Activated gamma-delta T cell (primary cell): ENCODE results near the gene TNFSF11.
"Not testable (repeated sequence)": the region's sequence is repeated elsewhere in the genome, so short reads cannot be mapped to it uniquely, and the experiment has no call there.

ENCODE experiments used
- DNase-seq: peaks from one replicate; lab custom pipeline; 2025; lab: John Stamatoyannopoulos, UW
- total RNA-seq, 2 donors: gene quantifications; one replicate each; lab custom pipeline; 2026; lab: John Stamatoyannopoulos, UW

The TNFSF11 gene, protein sequence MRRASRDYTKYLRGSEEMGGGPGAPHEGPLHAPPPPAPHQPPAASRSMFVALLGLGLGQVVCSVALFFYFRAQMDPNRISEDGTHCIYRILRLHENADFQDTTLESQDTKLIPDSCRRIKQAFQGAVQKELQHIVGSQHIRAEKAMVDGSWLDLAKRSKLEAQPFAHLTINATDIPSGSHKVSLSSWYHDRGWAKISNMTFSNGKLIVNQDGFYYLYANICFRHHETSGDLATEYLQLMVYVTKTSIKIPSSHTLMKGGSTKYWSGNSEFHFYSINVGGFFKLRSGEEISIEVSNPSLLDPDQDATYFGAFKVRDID
- total RNA-seq = 0.46 to 1.0 reads per million in 2 donors

DNA sequence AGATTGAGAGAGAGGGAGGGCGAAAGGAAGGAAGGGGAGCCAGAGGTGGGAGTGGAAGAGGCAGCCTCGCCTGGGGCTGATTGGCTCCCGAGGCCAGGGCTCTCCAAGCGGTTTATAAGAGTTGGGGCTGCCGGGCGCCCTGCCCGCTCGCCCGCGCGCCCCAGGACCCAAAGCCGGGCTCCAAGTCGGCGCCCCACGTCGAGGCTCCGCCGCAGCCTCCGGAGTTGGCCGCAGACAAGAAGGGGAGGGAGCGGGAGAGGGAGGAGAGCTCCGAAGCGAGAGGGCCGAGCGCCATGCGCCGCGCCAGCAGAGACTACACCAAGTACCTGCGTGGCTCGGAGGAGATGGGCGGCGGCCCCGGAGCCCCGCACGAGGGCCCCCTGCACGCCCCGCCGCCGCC, at the start of gene TNFSF11:
Gene TNFSF11 (plus strand): TSS at position 142 of the 400 bp plus-strand sequence. CDS start 152 bp downstream, at position 294.
- no peak for DNase-seq

DNA sequence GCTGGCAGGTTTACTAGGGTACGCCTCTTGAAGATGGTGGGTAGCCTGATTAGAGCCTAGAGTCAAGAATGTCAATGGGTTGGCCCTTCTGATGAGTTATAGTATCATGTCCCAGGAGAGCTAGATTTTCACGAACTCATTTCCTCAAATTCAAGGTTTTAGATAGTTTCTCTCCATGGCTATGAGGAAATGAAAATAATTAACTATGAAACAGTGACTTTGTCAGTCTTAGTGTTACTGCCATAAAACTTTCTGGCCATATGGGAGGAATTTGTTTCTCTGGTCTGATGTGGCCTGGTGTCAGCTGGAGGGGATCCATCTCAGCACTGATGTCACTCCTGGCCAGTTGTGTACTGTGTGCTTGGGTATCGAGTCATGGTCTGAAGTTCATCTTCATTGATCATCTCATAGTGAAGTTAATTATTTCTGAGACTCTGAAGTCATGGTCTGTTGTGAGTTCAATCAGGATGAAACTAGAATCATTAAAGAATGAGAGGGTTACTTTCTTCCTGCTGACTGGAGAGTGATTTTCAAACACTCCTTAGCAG, 49.4 kb upstream of the TNFSF11 start:
- no peak for DNase-seq

DNA sequence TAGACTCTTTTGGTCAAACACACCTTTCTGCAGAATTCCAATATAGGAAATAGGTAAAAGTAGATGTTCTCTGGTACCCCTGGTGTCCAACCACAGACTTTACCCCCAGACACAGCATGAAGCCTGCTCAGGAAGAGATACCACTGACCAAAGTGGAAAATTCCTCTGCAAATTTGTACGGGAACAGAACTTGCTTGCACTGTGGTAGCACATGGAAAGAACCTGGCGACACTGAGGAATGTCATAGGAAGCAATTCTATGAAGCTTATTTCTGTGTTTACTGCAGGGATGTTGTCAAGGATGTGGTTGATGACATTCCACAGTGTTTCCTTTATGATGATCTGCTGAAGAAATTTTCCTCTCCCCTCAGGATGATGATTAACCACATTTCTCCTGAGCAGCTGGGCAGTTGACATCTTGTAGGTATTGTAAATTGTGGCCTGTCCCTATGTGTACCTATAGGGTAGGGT, 48.9 kb upstream of the TNFSF11 start:
- no peak for DNase-seq

DNA sequence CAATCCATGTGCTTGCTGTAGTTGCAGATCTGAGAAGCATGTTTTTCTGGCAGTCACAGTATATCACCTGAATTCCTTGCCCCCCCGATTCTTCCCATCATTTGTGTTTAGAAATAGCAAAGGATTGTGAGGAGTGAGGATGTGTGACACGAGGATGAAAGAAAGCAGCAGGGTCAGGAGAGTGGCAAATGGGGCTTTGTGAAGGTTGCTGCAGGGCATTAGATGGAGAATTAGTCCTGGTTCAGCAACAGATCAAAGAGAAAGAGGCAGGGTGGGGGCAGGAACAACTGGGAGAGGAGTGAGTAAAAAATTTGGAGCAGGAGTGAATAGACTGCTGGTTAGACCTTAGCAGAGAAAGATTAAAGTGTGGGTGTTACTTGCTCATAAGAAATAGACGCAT, 47.7 kb upstream of the TNFSF11 start:
- DNase-seq = no peak

DNA sequence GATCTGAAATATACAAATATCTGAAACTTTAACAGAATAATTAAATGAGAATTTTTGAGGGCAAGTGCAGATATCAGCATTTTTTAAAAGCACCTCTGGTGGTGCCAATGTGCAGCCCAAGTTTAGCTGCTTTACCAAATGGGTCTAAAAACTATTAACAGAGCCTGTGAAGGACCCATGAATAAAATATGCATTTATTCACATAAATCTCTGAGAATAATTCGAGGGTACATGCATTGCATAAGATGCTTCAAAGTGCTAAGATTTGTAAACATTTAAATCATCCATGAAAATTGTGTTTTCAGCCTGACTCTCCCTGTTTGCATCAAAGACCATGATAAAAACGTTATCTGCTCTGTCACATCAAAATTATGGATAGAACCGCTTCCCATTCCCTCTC, 47.1 kb upstream of the TNFSF11 start:
- no peak for DNase-seq

DNA sequence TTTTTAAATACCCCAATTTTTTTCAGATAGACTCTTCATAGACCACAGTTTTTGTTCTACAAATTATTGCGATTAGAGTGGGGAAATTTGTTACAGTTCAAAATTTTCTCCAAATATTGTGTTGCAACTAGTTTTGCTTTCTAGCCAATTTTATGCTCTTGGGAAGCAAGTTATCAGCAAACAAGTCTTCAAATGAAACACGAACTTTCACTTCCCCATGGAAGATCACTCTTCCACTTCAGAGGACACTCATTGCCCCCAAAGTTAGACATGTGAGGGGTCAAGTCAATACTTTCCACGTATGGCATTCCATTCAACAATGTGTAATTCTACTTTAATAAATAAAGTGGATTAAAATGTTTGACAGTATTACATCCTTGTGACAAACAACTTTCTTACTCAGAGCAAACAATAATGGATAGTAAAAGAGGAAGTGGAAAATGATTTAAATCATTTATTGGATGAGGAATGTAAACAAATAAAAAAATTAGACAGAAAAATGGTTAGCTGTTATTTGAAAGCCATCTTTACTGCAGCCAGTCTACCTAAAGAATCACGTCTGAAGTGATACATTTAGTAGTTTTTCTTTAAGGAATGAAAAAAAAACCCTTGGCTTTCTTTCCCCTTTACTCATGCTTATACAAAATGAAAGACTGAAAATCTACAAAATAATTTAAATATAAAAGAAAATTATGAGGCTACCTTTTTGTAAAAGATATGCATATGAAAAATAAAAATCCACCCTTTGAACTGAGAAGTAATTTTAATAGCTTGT, 41.2 kb upstream of the TNFSF11 start:
- DNase-seq = no peak

DNA sequence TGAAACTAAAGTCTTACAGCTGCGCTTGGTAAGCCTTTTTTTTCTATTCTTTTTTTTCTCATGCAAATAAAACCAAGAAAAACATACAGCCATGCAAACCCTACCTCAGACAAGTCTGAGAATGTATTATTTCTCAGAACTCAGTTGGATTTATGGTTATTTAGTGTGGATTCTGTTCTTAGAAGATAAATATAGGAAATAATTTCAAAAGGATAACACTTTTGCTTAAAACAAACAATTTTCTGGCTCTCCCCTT, 40.7 kb upstream of the TNFSF11 start:
- DNase-seq = no peak

DNA sequence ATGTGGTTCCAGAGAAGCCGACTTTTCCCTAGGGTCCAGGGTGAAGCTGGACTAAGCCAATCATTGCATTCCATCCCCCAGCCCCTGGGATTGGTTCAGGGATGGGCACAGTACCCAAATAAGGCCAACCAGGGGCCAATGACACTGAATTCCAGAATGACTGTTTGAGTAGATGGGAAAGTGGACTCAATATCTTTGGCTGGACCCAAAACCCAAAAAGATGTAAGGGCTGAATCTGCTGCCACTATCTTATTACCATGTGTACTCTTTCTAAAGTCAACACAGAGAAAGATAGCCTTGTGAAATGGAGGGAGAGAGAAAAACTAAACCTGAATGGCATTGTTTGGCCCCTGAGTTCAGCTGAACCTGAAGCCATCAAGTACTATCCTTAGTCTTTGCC, 39.2 kb upstream of the TNFSF11 start:
- DNase-seq = no peak

DNA sequence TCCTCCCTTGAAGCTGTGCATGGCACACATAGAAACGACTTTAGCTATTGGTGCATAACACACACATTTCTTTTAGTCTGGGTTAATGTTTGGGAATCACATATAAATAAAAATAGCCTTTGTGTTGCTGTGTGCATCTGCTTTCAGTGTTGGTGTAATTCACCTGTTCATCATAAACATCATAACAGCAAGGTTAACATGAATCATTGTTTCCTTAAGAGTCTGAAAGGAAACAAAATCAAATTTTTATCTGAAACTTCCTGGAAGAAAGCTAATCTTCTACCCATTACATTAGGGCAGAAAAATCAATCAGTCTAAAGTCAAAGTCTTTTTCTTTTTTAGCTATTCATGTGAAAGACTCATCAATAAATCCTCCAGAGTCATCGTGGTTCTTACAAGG, 35.0 kb upstream of the TNFSF11 start:
- DNase-seq = no peak

DNA sequence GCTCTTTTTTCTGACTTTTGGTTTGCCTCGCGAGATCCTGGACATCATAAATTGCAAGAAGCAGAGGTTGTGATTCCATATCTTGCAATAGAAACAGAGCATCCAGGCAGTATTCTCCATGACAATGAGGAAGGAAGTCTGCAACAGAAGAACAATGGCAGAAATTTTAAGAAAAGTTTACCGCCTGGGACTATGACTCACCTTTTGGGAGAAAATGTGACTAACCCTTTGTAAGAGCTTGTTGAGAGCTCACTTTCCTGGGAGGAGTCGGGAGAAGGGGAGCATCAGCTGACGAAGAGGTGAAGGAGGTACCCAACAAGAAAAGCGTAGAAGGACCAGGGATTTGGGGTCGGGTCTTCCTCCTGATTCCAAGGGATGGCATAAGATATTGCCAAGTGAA, 34.3 kb upstream of the TNFSF11 start:
- DNase-seq = no peak

DNA sequence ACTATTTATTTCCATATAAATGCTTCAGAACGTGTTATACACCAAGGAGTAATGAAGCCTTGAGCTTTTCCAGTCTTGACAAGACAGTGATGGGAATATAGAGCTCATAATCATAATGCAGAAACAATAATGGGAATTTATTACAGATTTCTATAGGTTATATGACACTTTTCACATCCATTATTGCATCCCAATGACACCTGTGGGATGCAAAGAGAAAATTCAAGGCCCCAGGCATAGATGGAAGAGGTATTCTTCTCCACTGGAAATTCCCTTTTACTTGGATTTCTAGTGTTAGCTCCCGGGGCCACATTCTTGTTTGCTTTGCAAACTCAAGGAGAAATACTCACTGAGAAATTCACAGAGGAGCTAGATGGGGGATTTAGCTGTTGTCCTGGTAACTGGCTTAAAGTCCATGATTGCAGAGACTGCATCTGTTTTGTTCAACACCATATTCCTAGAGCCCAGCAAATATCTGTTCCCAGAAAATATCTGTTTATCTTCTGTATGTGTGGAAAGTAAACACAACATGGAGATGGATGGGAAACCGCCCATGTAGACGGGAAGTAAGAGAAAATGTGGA, 30.6 kb upstream of the TNFSF11 start:
- DNase-seq = no peak

DNA sequence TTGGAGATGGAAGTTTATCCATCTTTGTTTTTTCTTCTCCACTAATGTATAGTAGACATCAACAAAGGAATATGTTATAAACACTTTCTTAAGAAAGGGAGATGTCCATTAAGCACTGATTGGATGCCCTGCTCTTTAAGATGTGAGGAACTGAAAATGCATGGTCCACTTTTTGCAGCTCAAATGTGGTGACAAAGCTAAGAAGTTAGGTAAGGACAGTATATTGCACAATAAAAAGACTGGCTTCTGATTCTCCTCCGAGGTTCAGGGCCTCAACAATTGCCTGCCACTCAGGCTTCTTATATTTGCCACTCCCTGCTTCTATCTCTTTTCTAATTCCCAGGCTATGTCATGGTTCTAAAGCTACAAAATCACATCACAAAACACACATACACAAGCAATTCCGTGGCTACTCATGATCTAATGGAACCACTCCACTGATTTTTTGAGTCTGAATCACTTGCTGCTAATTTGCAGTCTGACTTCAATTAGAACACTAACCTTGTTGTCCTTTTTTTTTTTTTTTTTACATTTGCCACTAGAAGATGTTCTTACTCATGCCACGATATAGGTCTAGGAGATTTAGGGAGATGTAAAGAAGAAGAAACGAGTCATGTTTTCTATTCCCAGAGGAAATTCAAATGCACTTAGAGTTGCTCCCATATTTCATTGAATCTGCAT, 29.6 kb upstream of the TNFSF11 start:
- DNase-seq = no peak

DNA sequence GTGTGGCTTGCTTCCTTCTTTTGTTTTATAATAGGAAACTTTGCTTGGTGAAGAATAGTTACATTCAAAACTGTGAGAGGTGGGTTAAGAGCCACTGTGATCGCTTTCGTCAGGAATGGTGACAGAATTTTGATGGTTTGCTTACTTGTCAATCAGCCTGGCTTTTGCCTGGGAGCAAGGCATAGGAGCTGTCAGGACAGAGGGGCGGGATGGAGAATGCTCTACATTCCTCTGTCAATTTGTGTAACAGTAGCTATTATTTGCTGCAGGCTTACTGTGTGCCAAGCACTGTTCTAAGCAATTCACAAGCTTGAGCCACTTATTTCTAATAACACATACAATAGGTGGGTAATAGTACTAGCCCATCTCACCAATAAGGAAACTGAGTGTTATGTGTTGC, 28.1 kb upstream of the TNFSF11 start:
- no peak for DNase-seq

DNA sequence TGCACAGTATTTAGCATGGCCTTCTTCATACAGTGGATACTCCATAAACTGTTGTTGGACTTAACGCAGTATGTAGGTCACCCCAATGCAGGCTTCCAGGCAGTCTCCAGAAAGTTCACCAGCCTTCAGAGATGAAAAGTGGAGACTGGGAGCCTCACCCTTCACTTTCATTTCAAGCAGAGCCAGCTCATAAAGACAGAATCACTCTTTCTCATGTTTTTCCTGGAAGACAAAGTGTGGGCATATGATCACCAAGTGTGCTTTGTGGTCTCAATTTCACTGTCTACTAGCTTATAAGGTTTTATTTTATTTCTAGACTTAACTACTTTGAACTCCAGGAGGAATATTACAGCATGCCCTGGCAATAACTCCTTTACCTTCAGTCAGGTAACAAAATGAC, 26.3 kb upstream of the TNFSF11 start:
- DNase-seq = no peak

DNA sequence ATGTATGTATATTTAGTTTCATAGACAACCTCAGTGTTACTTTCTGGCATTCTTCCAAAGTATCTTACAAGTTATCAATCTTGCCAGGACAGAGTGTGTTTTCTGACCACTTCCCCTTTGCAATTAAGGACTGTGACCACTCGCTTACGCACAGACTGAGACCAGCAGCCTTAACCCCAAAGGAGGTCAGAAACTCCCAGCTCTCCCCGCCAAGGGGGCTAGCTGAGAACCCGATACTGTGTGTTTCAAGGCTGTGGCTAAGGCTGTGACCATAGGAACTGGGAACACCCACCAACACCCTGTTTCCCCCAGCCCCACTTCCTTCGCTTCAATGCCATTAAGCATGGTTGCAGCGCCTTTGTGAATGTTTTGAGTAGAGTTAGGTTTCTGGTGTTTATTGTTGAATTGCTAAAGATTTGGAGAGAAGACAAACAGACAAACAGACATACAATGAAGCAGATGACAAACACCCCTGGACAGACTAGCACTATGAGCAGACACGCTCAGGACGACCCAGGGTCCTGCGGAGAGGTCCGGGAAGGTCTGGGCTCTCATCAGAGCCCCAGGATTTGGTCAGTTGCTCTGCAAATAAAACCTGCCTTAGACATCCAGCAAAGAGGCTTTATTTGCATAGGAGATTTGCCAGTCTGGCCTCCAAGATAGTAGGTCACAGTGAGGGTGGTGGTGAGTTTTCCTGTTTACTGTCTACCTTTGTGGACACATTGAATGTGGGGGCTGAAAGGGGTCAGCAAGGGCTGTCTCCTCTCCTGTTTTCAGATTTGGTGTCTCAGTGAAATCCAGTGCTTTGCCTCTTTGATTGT, 25.0 kb upstream of the TNFSF11 start:
- no peak for DNase-seq

DNA sequence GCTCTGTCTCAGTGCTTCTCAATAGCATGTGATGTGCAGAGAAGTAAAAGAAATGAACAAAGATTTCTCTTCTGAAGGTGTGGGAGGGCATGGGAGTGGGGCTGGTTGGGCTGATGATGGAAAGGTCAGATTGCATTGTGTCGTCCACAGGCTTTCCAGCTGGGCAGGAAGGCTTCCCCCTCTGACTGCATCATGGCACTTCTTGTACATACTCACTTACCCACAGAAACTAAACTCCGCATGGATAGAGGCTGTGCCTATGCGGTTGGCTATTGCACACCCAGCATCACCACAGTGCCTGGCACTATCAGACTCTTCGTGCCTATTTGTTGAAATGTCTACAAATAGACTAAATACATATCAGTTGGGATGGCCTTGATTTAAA, 24.4 kb upstream of the TNFSF11 start:
- DNase-seq = no peak

DNA sequence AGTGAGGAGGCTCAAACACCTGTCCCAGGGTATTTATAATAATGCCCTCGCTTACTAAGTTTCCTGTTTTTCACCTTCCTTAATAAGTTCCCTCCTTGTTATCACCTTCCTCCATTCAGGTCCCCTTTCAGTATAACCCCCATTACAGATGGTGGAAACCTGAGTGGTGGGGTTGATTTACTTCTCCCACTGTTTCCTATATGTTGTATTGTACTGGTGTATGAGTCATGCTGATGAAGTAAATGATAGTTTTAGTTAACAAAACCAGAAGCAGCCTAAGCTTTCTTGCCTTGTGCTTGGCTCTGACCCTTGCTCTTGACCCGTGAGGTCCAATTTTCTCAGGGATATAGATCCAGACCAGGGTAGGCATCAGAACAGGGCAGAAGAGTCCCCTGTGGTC, 22.3 kb upstream of the TNFSF11 start:
- DNase-seq = no peak

DNA sequence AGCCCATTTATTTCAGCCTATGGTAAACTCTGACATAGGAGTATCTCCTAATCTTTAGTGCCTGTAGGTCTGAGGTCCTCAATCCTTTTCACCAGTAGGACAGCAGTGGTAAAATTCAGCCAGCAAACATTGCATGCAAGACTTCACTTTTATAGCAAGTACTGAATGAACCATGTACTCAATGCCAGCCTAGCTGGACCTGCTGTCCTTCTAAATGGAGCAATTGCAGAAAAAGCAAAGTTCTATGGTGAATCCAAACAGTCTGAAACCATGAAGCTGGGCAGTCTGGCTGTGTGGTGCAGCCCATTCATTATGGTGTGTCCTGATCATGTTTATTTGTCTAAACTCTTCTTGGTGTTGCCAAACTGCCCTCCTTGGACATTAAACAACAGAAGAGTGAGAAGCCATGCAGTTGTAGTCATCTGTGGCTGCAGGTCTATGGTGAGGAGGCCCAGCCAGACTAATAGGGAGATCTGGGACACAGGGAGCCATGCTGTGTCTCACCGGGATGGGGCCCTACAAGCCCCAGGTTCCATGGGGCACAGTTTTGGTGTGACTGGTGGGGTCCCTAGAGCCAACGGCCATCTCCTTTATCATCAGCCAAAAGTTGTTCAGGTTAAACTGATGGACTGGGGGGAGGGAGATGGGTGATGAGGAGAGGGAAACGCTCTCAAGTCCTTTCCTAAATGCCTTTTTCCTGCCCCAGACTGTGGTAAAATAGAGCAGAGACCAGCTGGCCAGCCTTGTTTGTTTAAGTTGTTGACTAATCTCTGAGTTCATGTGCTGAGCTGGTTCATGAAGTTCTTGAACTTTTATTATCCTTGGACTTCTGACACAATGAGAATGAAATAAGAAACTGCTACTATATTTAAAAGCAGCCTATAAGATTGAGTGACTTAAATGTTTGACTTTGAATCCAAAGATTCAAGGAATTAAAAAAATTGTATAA, 20.6 kb upstream of the TNFSF11 start:
- no peak for DNase-seq

DNA sequence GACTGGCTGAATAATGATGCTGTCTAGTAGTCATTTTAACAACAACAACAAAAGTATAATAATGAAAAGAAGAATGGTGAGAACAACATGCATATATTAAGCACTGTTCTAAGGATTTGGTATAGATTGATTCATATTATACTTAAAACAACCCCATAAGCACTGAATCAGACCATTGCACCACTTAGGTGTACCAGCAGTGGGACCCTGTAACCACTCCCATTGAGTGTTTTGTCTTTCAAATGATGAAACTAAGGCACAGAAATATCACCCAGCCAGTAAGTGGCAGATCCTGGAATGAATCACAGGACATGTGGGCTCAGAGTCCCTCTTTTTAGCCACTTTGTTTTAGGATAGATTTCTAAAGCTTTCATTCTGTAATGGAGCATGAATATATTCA, 14.9 kb upstream of the TNFSF11 start:
- no peak for DNase-seq

DNA sequence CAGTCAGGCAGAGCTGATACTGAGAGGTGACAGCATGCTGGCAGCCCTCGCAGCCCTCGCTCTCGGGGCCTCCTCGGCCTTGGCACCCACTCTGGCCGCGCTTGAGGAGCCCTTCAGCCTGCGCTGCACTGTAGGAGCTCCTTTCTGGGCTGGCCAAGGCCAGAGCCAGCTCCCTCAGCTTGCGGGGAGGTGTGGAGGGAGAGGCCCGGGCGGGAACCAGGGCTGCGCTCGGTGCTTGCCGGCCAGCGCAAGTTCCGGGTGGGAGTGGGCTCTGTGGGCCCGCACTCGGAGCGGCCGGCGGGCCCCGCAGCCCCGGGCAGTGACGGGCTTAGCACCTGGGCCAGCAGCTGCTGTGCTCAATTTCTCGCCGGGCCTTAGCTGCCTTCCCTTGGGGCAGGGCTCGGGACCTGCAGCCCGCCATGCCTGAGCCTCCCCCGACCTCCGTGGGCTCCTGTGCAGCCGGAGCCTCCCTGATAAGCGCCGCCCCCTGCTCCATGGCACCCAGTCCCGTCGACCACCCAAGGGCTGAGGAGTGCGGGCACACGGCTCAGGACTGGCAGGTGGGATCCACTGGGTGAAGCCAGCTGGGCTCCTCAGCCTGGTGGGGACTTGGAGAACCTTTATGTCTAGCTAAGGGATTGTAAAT, 14.3 kb upstream of the TNFSF11 start:
- not testable (repeated sequence) for DNase-seq
